SK-N-MC (cell line): Measurements from ENCODE around the gene STX10.

Experiments
- EZH2 ChIP-seq: fragments of 200-600 bp; sonication (generic); IDR thresholded peaks from one replicate; pipeline ENCODE4 v1.6.1; 2017; ENCODE audit warnings: antibody characterized with exemption
- FOXP2 ChIP-seq: optimal IDR thresholded peaks from 2 replicates; pipeline ENCODE3; 2011; ENCODE audit warnings: mild to moderate bottlenecking, moderate library complexity; ENCODE audit not compliant: insufficient read depth; ENCODE audit errors: extremely low read length, control extremely low read depth
- POLR2AphosphoS5 ChIP-seq: IDR thresholded peaks from 2 replicates; pipeline ENCODE4 v1.6.1; 2012; ENCODE audit warnings: mild to moderate bottlenecking, low read depth, low read length, borderline replicate concordance

DNA sequence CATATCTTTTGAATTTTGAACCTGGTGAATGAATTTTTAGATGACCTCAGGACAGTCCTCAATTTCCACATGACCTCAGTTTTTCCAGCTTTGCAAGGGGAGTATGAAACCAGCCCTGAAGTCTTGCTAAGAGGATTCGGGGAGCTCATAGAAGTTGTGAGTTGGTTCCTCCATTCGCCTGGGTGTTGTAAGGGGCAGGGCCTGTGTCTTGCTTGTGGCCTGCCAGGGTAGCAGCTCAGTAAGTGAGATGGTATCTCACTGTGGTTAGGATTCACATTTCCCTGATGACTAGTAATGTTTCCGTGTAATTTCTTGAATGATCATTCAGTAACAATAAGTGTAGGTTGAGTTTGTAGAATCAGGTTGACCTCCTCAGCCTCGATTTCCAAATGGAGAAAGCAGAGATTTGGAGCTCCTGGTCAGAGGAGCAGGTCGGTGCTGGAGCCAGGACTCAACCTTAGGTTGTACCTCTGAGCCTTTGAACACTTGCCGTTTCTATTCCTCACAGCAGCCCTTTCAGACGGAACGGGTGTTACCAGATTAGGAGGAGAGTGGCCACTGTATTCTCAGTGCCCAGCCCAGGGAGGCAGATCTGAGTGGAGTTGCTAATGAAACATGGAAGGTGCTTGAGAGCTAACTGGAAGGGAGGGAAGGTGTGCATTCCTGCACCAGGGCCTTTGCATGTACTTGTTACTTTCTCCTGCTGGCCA is 17.5 kb downstream of the STX10 start:
- TF ChIP-seq EZH2, result no peak
- no peak for TF ChIP-seq POLR2AphosphoS5
- TF ChIP-seq FOXP2, result no peak
